H9 (cell line): Measurements from ENCODE around the gene RSL1D1. TPM values are rescaled to one million over a fixed set of nuclear protein-coding genes. Genes with fewer than 3 reads are reported as not detected.

Source experiments
- DNase-seq: peaks from one replicate; pipeline ENCODE4 v3.0.0-alpha.2; 2017
- H2AFZ ChIP-seq: one replicate; pipeline ENCODE4 v1.6.1; 2013; ENCODE audit warnings: mild to moderate bottlenecking, low read length, control low read depth, moderate library complexity
- H2AK5ac ChIP-seq: 2 replicates; pipeline ENCODE4 v1.6.1; 2013; ENCODE audit warnings: low read length, control low read depth, mixed read lengths; ENCODE audit not compliant: insufficient read length
- H2BK120ac ChIP-seq: one replicate; pipeline ENCODE4 v1.6.1; 2013; ENCODE audit warnings: low read depth, mild to moderate bottlenecking, low read length, control low read depth, inconsistent platforms; ENCODE audit not compliant: poor library complexity, severe bottlenecking
- H2BK12ac ChIP-seq: 2 replicates; pipeline ENCODE4 v1.6.1; 2013; ENCODE audit warnings: low read length, control low read depth, mixed read lengths, low read depth; ENCODE audit not compliant: insufficient read length
- H2BK15ac ChIP-seq: 2 replicates; pipeline ENCODE4 v1.6.1; 2013; ENCODE audit warnings: low read depth, low read length, control low read depth
- H2BK20ac ChIP-seq: one replicate; pipeline ENCODE4 v1.6.1; 2013; ENCODE audit warnings: low read depth, mild to moderate bottlenecking, low read length, control low read depth, inconsistent platforms; ENCODE audit not compliant: poor library complexity, severe bottlenecking
- H2BK5ac ChIP-seq: 2 replicates; pipeline ENCODE4 v1.6.1; 2013; ENCODE audit warnings: low read length, control low read depth, mixed read lengths; ENCODE audit not compliant: insufficient read length
- H3K14ac ChIP-seq: 2 replicates; pipeline ENCODE4 v1.6.1; 2013; ENCODE audit warnings: low read length, control low read depth; ENCODE audit not compliant: insufficient read depth
- H3K18ac ChIP-seq: 2 replicates; pipeline ENCODE4 v1.6.1; 2013; ENCODE audit warnings: low read depth, mild to moderate bottlenecking, mixed read lengths, low read length, control low read depth; ENCODE audit not compliant: insufficient read length
- H3K23ac ChIP-seq: 2 replicates; pipeline ENCODE4 v1.6.1; 2013; ENCODE audit warnings: low read length, control low read depth, mixed read lengths, low read depth; ENCODE audit not compliant: insufficient read length
- H3K23me2 ChIP-seq: 2 replicates; pipeline ENCODE4 v1.6.1; 2013; ENCODE audit warnings: low read depth, mild to moderate bottlenecking, mixed read lengths, low read length, control low read depth; ENCODE audit not compliant: insufficient read length, poor library complexity, severe bottlenecking
- H3K27ac ChIP-seq: 2 replicates; pipeline ENCODE4 v1.5.1; 2013; ENCODE audit warnings: low read length, control low read depth, mixed read lengths, low read depth; ENCODE audit not compliant: insufficient read length
- H3K27me3 ChIP-seq: 2 replicates; pipeline ENCODE4 v1.6.1; 2013; ENCODE audit warnings: low read length, control low read depth, inconsistent platforms; ENCODE audit not compliant: insufficient read depth
- H3K4ac ChIP-seq: 2 replicates; pipeline ENCODE4 v1.6.1; 2013; ENCODE audit warnings: low read depth, mild to moderate bottlenecking, control low read depth, inconsistent platforms, low read length, moderate library complexity
- H3K4me1 ChIP-seq: 2 replicates; pipeline ENCODE4 v1.6.1; 2013; ENCODE audit warnings: low read length, control low read depth, inconsistent platforms; ENCODE audit not compliant: insufficient read depth
- H3K4me2 ChIP-seq: 2 replicates; pipeline ENCODE4 v1.6.1; 2013; ENCODE audit warnings: low read length, control low read depth, mixed read lengths; ENCODE audit not compliant: insufficient read length, insufficient read depth
- H3K56ac ChIP-seq: 2 replicates; pipeline ENCODE4 v1.6.1; 2013; ENCODE audit warnings: low read depth, mild to moderate bottlenecking, mixed read lengths, low read length, control low read depth; ENCODE audit not compliant: insufficient read length
- H3K79me1 ChIP-seq: 2 replicates; pipeline ENCODE4 v1.6.1; 2013; ENCODE audit warnings: low read depth, mild to moderate bottlenecking, moderate library complexity, low read length, control low read depth, inconsistent platforms; ENCODE audit not compliant: insufficient read depth, poor library complexity, severe bottlenecking
- H3K79me2 ChIP-seq: 2 replicates; pipeline ENCODE4 v1.6.1; 2013; ENCODE audit warnings: low read length, control low read depth, inconsistent platforms; ENCODE audit not compliant: insufficient read depth
- H3K9ac ChIP-seq: 2 replicates; pipeline ENCODE4 v1.6.1; 2013; ENCODE audit warnings: low read length, control low read depth, mixed read lengths; ENCODE audit not compliant: insufficient read length; ENCODE audit errors: extremely low read depth
- H3K9me3 ChIP-seq: one replicate; pipeline ENCODE4 v1.6.1; 2013; ENCODE audit warnings: low read depth, low read length, inconsistent platforms; ENCODE audit not compliant: control insufficient read depth
- H3T11ph ChIP-seq: one replicate; pipeline ENCODE4 v1.6.1; 2013; ENCODE audit warnings: mild to moderate bottlenecking, low read length, control low read depth, inconsistent platforms
- H4K20me1 ChIP-seq: one replicate; pipeline ENCODE4 v1.6.1; 2013; ENCODE audit not compliant: control insufficient read depth, insufficient read length, insufficient read depth
- H4K5ac ChIP-seq: 2 replicates; pipeline ENCODE4 v1.6.1; 2013; ENCODE audit warnings: low read depth, mild to moderate bottlenecking, mixed read lengths, low read length, control low read depth; ENCODE audit not compliant: insufficient read length
- H4K8ac ChIP-seq: replicated peaks from 2 replicates; pipeline ENCODE4 v1.6.1; 2013; ENCODE audit warnings: low read length, control low read depth, mixed read lengths, low read depth; ENCODE audit not compliant: insufficient read length
- H4K91ac ChIP-seq: 2 replicates; pipeline ENCODE4 v1.6.1; 2013; ENCODE audit warnings: low read depth, mild to moderate bottlenecking, moderate library complexity, mixed read lengths, low read length, control low read depth; ENCODE audit not compliant: insufficient read length
- H3K27ac Mint-ChIP-seq, 3 experiments: 2 replicates in 2 of 3; 3 replicates in 1 of 3; pipeline ENCODE4 v1.8.0; 2020 to 2021; ENCODE audit warnings: mixed read lengths in 3 of 3, mild to moderate bottlenecking in 1 of 3, moderate library complexity in 1 of 3
- H3K27me3 Mint-ChIP-seq: 2 replicates; pipeline ENCODE4 v1.8.0; 2021; ENCODE audit warnings: low read depth, mild to moderate bottlenecking, moderate library complexity, mixed read lengths
- H3K36me3 Mint-ChIP-seq, 3 experiments: 2 replicates in 2 of 3; 3 replicates in 1 of 3; pipeline ENCODE4 v1.8.0; 2020 to 2021; ENCODE audit warnings: low read depth in 3 of 3, mixed read lengths in 3 of 3; ENCODE audit not compliant: insufficient read depth in 1 of 3
- H3K4me1 Mint-ChIP-seq, 2 experiments: 2 replicates each; pipeline ENCODE4 v1.8.0; 2020; ENCODE audit warnings: mixed read lengths in 2 of 2
- H3K4me3 Mint-ChIP-seq, 2 experiments: 2 replicates in 1 of 2; 3 replicates in 1 of 2; pipeline ENCODE4 v1.8.0; 2020 to 2021; ENCODE audit warnings: mild to moderate bottlenecking in 2 of 2, mixed read lengths in 2 of 2, moderate library complexity in 1 of 2
- H3K9me3 Mint-ChIP-seq, 2 experiments: 2 replicates in 1 of 2; 3 replicates in 1 of 2; pipeline ENCODE4 v1.8.0; 2020; ENCODE audit warnings: mild to moderate bottlenecking in 2 of 2, mixed read lengths in 2 of 2, moderate library complexity in 1 of 2
- CTCF ChIP-seq: fragments of 200-600 bp; sonication (generic); conservative IDR thresholded peaks from 3 replicates; pipeline ENCODE4 v1.8.0; 2021; ENCODE audit warnings: antibody characterized with exemption, mild to moderate bottlenecking
- WGBS: extraction: QIAGEN DNeasy Blood & Tissue Kit; methylation state at CpG from one replicate; pipeline ENCODE4 v1.1.7; 2013; ENCODE audit warnings: missing lambda C conversion rate, low lambda C conversion rate, mixed read lengths; ENCODE audit not compliant: insufficient read length; ENCODE audit errors: extremely low coverage; 5-methylcytosine and 5-hydroxymethylcytosine counted together
- total RNA-seq: library from RNA; stranded (reverse); gene quantifications from 2 replicates; pipeline ENCODE4 v1.2.1, GENCODE V29; 2021

The RSL1D1 gene
- total RNA-seq, 1 experiment from 2014 or later = 334 TPM

- H3K27ac Mint-ChIP-seq = no peak overlapping the region
- H3K27me3 Mint-ChIP-seq = no peaks in the 10 kb centered on the region
- Histone ChIP-seq H3K23me2 (no peaks in the 10 kb centered on the region), H3T11ph (no peak overlapping the region), H2BK120ac (no peak overlapping the region), H3K56ac (no peak overlapping the region), H2AK5ac (no peak overlapping the region), H4K5ac (no peak overlapping the region), H2BK15ac (no peak overlapping the region), H3K23ac (no peak overlapping the region), H4K91ac (no peak overlapping the region), H2BK20ac (no peak overlapping the region), H3K4me1 (no peaks in the 10 kb centered on the region), H2BK12ac (no peak overlapping the region), H2AFZ (no peak overlapping the region), H4K20me1 (peaks cover 2% of the 10 kb centered on the region), H3K14ac (no peak overlapping the region), H3K9me3 (no peaks in the 10 kb centered on the region), H2BK5ac (no peak overlapping the region), H3K4ac (no peak overlapping the region), H4K8ac (no peak overlapping the region), H3K4me2 (no peak overlapping the region), H3K79me2 (no peaks in the 10 kb centered on the region), H3K79me1 (no peaks in the 10 kb centered on the region), H3K9ac (no peak overlapping the region), H3K18ac (no peak overlapping the region), H3K27ac (no peak overlapping the region), H3K27me3 (no peaks in the 10 kb centered on the region)
- H3K4me1 Mint-ChIP-seq = peaks cover 9 to 12% of the 10 kb centered on the region in 2 experiments
- DNase-seq = no peak
- H3K36me3 Mint-ChIP-seq = peaks cover 15 to 33% (median 26%) of the 10 kb centered on the region in 3 experiments
- WGBS = no CpG with 5 or more reads among the region's 6 CpGs
- H3K4me3 Mint-ChIP-seq = no peak overlapping the region
- no peak for TF ChIP-seq CTCF
- H3K9me3 Mint-ChIP-seq = no peaks in the 10 kb centered on the region; a peak in 1 of 5 replicates
Observed at GRCh38 chr16:11833951-11834695, 17.2 kb downstream of the RSL1D1 start.
